ENCODE results near the gene ATP8A2. TPM values are rescaled to one million over a fixed set of nuclear protein-coding genes. Genes with fewer than 3 reads are reported as not detected.

ATP8A2 gene
- total RNA-seq, 1 donor from 2014 or later: 47.3 TPM

DNA sequence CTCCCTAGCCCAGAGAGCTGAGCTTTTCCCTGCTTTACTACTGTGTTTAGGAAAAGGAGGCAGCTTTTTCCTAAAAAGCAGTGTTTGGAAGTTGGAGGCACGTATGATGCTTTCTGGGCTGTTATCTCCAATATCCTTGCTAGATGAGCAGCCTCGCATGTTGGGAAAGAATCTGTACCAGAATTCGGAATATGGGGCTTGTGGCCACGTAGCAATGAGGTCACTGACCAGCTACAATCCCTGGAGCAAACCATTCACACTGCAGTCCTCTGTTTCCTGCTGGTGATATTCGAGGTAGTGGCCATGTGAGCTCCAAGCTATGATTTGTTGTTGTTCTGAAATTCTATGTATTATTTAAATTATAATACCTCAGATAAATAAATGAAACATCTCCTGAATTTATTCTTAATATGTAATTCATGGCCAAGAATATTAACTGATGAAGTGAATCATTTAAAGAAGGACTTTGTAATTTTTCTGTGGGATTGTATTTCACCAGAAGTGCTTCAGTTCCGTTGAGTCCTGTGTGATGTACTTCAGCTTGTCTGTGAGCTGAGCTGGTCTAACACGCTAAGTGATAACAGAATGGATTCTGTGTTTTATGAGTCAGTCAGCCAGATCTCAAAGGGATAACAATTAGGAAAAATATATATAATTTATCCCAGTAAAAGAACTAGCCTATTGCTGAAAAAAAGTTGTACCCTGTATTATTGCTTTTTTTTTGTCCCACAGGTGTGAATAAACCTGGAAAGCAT is 360.5 kb downstream of the ATP8A2 start:
- DNase-seq: no peak

DNA sequence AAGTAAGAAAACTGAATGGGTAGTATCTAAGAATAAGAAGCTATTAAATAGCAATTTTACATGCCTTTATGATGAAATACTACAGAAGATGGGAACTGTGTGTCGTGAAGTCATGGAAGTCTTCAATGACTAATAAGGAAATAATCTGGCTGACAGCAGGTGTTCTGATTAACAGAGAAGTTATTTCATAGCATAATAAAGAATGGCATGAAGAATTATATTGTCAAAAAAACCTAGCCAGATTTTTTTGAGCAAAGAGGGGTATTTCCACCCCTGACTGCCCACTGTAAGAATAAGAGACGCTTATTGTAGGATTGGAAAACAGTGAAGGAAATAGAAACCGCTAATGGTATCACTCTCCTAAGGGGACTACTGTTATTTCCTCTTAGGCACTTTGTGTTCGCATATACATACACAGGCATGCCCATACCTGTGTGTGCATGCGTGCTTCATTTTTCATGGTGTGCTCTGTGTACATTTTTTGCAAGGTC is 361.3 kb downstream of the ATP8A2 start:
- DNase-seq: no peak

- no peak for DNase-seq
Observed at GRCh38 chr13:25733696-25734435, 362.1 kb downstream of the ATP8A2 start.

- no peak for DNase-seq
Observed at GRCh38 chr13:25738342-25739196, 366.8 kb downstream of the ATP8A2 start.

DNA sequence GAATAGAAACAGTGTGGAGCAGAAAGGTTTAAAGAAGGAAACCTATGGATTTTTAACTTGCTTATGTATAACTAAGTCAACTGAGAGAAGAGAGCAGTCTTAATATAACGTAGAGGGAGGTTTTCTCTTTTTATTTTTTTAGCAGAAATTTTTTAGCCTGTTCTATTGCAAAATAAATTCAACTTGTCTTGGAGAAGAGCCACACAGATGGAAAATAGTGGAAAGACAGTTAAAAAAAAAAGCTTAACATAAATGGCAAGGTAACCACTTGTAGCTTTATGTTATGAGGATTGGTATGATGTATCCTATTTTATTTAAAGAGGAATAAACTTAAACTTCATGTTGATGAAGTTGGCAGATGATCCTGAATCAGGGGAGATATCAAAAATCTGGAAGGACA is 367.6 kb downstream of the ATP8A2 start:
- no peak for DNase-seq

DNA sequence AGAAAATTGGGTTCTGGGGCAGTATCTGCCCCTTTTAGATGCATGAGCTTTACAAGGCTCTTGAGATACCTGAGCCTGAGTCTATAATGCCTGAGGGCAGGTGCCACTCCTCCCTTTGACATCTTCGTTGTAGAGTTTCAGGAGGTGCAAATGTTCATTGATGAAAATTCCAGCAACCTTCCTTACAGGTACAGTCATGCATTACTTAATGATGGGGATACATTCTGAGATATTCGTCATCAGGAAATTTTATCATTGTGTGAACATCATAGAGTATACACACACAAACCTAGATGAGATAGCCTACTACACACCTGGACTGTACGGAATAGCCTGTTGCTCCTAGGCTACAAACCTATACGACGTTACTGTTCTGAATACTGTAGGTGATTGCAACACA is 370.0 kb downstream of the ATP8A2 start:
- DNase-seq: no peak

DNA sequence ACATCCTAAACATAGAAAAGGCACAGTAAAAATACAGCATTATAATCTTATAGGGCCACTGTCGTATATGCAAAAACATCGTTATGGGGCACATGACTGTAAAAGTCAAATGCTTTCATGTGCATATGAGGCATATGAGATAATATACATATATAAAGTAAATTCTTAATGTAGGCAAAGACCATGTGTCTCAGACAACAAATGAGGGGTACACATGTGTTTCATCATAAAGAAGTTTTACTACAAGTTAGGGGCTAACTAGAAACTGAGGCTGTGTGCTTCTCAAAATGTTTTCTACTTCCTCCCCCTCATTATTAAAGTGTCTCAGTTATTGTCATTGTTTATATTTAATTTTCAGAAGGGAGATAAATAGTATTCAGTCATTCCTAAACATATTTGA is 370.4 kb downstream of the ATP8A2 start:
- DNase-seq: no peak

GRCh38 chr13:25743421-25743820 is 371.6 kb downstream of the ATP8A2 start:
- no peak for DNase-seq

DNA sequence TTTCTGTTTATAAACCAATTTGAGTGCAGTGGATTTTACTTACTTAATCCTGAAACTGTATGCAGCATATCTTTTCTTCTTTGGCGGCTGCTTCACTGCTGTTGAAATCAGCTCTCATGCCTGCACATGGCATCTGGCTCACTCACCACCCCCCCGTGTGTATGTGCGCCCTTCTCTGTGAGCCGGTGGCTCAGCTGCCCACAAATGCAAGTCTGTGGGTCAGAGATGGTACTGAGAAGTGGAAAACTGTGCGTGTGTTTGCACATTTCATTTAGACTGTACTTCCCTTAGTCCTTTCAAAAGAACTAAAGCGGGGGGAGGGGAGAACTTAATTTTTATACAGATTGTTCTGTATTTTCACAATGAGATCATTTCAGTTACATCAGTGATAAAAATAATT is 372.4 kb downstream of the ATP8A2 start:
- DNase-seq: no peak

GRCh38 chr13:25746131-25746530 is 374.4 kb downstream of the ATP8A2 start:
- no peak for DNase-seq

GRCh38 chr13:25752957-25753551 is 381.3 kb downstream of the ATP8A2 start:
- DNase-seq: no peak

- DNase-seq: no peak
Observed at GRCh38 chr13:25753976-25754375, 382.2 kb downstream of the ATP8A2 start.

DNA sequence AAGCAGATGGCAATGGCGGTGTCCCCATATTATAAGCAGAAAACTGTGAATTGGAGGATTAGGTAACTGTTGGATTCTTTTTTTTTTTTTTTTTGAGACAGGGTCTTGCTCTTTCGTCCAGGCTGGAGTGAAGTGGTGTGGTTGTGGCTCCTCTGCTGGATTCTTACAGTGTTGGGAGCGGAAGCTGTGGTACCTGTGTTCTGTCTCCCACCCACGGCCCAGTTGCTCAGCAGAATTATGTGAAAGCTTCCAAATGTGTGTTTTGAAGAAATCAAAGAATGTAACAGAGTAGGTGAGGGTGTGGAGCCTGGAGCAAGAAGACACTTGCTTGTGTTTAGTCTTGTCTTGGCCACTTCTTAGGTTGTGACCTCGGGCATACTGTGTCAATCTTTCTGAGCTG is 384.5 kb downstream of the ATP8A2 start:
- no peak for DNase-seq

DNA sequence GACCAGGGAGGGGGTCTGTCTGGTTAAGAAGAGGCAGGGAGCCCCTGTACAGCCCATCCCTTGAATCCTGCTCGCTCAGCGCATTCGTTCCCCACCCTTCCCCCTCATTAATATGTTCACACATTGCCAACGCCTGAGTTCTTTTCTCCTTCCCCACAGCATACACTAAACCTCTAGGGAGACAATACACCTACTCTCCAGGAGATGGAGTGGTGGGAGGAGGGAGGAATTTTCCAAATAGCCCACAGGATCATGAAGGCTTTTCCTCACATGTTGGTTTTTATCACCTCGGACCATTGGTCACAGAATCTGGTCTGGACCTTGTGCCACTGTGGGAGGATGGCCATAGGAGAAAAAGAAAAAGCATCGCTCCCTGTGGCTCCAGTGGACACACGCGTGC is 385.1 kb downstream of the ATP8A2 start:
- DNase-seq: no peak

- DNase-seq: no peak
Observed at GRCh38 chr13:25761041-25761440, 389.3 kb downstream of the ATP8A2 start.

DNA sequence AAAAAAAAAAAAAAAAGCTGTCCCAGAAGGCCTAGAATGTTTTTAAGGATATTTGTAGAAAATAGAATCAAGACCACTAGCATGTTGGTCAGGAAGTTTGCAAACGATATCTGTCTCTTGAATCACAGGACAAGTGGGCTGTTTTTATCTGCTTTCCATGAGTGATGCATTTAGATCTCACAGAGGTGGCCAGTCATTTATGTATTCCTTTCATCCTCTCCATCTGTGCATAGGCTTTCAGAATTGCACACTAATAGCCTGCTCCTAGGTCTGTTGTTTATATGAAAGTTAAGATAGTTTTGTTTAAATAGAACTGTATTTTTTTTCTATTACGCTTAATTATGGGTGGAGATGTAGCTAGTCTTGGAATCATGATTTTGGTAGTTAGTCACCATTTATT is 390.5 kb downstream of the ATP8A2 start:
- no peak for DNase-seq

- DNase-seq: no peak
Observed at GRCh38 chr13:25762795-25763377, 391.1 kb downstream of the ATP8A2 start.

DNA sequence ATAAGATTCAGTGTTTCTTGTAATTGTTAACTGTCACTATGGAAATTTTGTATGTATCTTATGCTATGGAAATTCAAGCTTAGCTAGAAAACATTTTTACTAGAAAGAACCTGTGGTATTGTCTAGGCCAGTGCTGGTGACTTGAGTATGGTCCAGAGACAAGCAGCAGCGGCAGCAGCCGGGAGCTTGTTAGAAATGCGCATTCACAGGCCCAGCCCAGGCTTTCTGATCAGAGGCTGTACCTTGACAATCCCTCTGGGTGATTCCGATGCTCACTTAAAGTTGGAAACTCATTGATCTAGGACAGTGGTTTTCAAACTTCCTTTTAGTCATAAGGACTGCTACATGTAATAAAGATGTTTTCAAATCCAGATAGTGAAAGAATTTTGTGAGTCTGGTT is 392.6 kb downstream of the ATP8A2 start:
- DNase-seq: no peak

DNA sequence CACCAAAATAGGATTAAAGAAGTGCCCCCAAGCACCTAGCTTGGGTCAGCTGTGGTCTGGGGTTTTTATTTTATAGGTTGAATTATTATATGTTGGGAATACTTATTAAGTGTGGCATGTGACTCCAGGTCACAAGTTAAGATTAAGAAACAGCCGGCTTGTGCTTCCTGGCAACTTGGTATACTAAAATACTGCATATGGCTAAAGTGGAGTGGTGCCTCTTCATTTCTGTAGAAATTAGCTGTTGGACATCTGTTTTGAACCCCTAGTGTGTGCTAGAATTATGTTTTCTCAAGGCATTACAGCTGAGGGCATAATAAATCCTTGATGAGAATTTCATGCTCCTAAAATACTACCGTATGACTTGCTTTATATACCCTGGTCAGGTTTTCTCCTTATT is 393.5 kb downstream of the ATP8A2 start:
- DNase-seq: no peak

DNA sequence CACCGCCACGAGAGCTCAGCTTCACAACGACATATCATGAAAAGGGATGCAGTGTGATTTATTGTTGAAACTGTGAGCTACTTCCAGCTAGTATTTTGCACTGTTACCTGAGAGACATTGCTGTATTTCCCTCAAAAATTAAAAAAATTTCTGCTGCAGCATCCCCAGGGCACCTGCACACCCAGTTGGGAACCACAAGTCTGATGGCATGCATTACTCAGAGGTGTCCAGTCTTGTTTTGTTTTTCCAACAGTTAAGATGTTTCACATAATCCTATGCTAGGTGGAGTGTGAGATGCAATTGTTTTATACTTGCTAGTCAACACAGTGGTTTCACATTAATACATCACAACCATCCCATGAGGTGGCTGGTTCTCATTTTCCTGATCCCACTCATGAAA is 394.8 kb downstream of the ATP8A2 start:
- no peak for DNase-seq

- DNase-seq: no peak
Observed at GRCh38 chr13:25766991-25767390, 395.2 kb downstream of the ATP8A2 start.

DNA sequence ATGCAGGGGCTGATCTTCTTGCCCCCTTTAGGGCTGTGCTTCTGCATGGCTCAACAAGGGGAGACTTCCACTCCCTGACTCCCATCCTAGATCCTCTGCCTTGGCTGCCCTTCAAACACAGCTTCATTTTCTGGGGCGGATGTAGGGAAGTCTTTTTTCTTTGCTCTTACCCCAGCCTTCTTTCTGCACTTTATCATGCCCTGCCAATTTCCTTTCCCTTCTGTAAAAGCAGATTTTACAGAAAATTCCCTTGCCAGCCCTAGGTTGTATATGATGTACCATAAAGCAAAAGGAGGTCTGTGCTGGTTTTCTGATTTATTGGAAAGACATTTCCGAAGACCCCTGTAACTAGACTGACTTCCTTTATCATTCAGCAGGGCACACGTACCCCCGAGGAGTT is 396.6 kb downstream of the ATP8A2 start:
- DNase-seq: no peak
